Osteocyte (in vitro differentiated cells): ENCODE data around the gene PRUNE2. TPM values are rescaled to one million over a fixed set of nuclear protein-coding genes. Genes with fewer than 3 reads are reported as not detected.

ENCODE experiments used
- DNase-seq: peaks from one replicate; pipeline ENCODE4 v3.0.0; 2021; ENCODE audit warnings: mixed read lengths; ENCODE audit not compliant: unreplicated experiment; ENCODE audit errors: extremely low spot score
- H3K27ac Mint-ChIP-seq: one replicate; pipeline ENCODE4 v1.8.0; 2021; ENCODE audit warnings: mild to moderate bottlenecking, mixed read lengths; ENCODE audit not compliant: unreplicated experiment
- H3K27me3 Mint-ChIP-seq: one replicate; pipeline ENCODE4 v1.8.0; 2021; ENCODE audit warnings: mixed read lengths; ENCODE audit not compliant: unreplicated experiment
- H3K36me3 Mint-ChIP-seq: one replicate; pipeline ENCODE4 v1.8.0; 2021; ENCODE audit warnings: mixed read lengths; ENCODE audit not compliant: unreplicated experiment
- H3K4me1 Mint-ChIP-seq: one replicate; pipeline ENCODE4 v1.8.0; 2021; ENCODE audit warnings: mixed read lengths; ENCODE audit not compliant: unreplicated experiment
- H3K4me3 Mint-ChIP-seq: one replicate; pipeline ENCODE4 v1.8.0; 2021; ENCODE audit warnings: mild to moderate bottlenecking, moderate library complexity, mixed read lengths; ENCODE audit not compliant: unreplicated experiment
- H3K9me3 Mint-ChIP-seq: one replicate; pipeline ENCODE4 v1.8.0; 2021; ENCODE audit warnings: mixed read lengths; ENCODE audit not compliant: unreplicated experiment
- total RNA-seq: library from RNA; stranded (reverse); gene quantifications from 2 replicates; pipeline ENCODE4 v1.2.1, GENCODE V29; 2021
- TF ChIP-seq, protein P1 (sequence below): fragments of 200-600 bp; sonication (generic); IDR thresholded peaks from 2 replicates; pipeline ENCODE4 v1.5.0; 2021; ENCODE audit warnings: antibody characterized with exemption, mild to moderate bottlenecking, moderate library complexity

PRUNE2 gene
- total RNA-seq, 1 donor from 2014 or later, result 1.0 TPM

GRCh38 chr9:76921165-76921564, 15.3 kb upstream of the PRUNE2 start:
- peaks cover 1% of the 10 kb centered on the region for H3K4me1 Mint-ChIP-seq
- no peak for DNase-seq
- TF ChIP-seq, protein P1, sequence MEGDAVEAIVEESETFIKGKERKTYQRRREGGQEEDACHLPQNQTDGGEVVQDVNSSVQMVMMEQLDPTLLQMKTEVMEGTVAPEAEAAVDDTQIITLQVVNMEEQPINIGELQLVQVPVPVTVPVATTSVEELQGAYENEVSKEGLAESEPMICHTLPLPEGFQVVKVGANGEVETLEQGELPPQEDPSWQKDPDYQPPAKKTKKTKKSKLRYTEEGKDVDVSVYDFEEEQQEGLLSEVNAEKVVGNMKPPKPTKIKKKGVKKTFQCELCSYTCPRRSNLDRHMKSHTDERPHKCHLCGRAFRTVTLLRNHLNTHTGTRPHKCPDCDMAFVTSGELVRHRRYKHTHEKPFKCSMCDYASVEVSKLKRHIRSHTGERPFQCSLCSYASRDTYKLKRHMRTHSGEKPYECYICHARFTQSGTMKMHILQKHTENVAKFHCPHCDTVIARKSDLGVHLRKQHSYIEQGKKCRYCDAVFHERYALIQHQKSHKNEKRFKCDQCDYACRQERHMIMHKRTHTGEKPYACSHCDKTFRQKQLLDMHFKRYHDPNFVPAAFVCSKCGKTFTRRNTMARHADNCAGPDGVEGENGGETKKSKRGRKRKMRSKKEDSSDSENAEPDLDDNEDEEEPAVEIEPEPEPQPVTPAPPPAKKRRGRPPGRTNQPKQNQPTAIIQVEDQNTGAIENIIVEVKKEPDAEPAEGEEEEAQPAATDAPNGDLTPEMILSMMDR, result no peak
- no peak overlapping the region for H3K4me3 Mint-ChIP-seq
- no peak overlapping the region for H3K27ac Mint-ChIP-seq
- peaks cover 3% of the 10 kb centered on the region for H3K36me3 Mint-ChIP-seq
- H3K27me3 Mint-ChIP-seq, result peaks cover 31% of the 10 kb centered on the region
- H3K9me3 Mint-ChIP-seq, result no peaks in the 10 kb centered on the region

- no peak overlapping the region for H3K4me3 Mint-ChIP-seq
- peaks cover 7% of the 10 kb centered on the region for H3K4me1 Mint-ChIP-seq
- H3K9me3 Mint-ChIP-seq, result no peaks in the 10 kb centered on the region
- TF ChIP-seq, protein P1, result no peak
- H3K36me3 Mint-ChIP-seq, result peaks cover 3% of the 10 kb centered on the region
- no peak overlapping the region for H3K27ac Mint-ChIP-seq
- no peak for DNase-seq
- peaks cover 42% of the 10 kb centered on the region for H3K27me3 Mint-ChIP-seq
Observed at GRCh38 chr9:76917299-76917698, 11.4 kb upstream of the PRUNE2 start.

- no peak for DNase-seq
- no peak overlapping the region for H3K27ac Mint-ChIP-seq
- TF ChIP-seq, protein P1, result no peak
- peaks cover 3% of the 10 kb centered on the region for H3K36me3 Mint-ChIP-seq
- H3K27me3 Mint-ChIP-seq, result peaks cover 37% of the 10 kb centered on the region
- no peak overlapping the region for H3K4me3 Mint-ChIP-seq
- peaks cover 11% of the 10 kb centered on the region for H3K4me1 Mint-ChIP-seq
- H3K9me3 Mint-ChIP-seq, result no peaks in the 10 kb centered on the region
Observed at GRCh38 chr9:76916231-76916630, 10.3 kb upstream of the PRUNE2 start.

DNA sequence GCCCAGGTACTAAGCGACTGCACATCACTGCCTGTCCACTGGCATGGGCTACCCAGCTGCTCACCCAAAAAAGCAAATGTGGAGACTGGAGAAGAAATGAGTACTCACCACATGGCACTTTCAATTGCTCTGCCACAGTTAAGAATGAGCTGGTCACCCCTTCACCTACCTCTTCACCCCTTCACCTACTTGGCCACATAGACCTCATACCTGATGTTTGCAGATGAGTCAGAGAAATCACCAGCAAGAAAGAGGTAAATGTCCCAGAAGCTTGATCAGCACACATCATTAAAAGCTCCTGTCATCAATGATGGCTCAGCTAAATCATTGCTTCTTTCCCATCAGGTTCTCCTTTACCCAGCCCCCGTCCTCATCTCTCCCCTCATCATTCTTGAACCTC, 7.6 kb upstream of the PRUNE2 start:
- Mint-ChIP-seq H3K4me1 (peaks cover 11% of the 10 kb centered on the region), H3K27ac (no peak overlapping the region), H3K4me3 (no peak overlapping the region), H3K9me3 (no peaks in the 10 kb centered on the region), H3K36me3 (no peaks in the 10 kb centered on the region), H3K27me3 (peaks cover 38% of the 10 kb centered on the region)
- TF ChIP-seq, protein P1, result no peak
- DNase-seq, result no peak

- Mint-ChIP-seq H3K4me1 (peaks cover 11% of the 10 kb centered on the region), H3K9me3 (no peaks in the 10 kb centered on the region), H3K27ac (peak overlapping the region; percentile 15), H3K27me3 (peaks cover 38% of the 10 kb centered on the region), H3K36me3 (no peaks in the 10 kb centered on the region), H3K4me3 (no peak overlapping the region)
- no peak for DNase-seq
- TF ChIP-seq, protein P1, result no peak
Observed at GRCh38 chr9:76912636-76913275, 6.8 kb upstream of the PRUNE2 start.
